ENCODE measurements around the gene ACTN4. TPM values are rescaled to one million over a fixed set of nuclear protein-coding genes. Genes with fewer than 3 reads are reported as not detected.
A peak's percentile ranks its signal among the peaks of the same experiment; 100 is the strongest.

ACTN4 gene
- total RNA-seq, 2 donors from 2014 or later = 971 to 1,150 TPM

DNA sequence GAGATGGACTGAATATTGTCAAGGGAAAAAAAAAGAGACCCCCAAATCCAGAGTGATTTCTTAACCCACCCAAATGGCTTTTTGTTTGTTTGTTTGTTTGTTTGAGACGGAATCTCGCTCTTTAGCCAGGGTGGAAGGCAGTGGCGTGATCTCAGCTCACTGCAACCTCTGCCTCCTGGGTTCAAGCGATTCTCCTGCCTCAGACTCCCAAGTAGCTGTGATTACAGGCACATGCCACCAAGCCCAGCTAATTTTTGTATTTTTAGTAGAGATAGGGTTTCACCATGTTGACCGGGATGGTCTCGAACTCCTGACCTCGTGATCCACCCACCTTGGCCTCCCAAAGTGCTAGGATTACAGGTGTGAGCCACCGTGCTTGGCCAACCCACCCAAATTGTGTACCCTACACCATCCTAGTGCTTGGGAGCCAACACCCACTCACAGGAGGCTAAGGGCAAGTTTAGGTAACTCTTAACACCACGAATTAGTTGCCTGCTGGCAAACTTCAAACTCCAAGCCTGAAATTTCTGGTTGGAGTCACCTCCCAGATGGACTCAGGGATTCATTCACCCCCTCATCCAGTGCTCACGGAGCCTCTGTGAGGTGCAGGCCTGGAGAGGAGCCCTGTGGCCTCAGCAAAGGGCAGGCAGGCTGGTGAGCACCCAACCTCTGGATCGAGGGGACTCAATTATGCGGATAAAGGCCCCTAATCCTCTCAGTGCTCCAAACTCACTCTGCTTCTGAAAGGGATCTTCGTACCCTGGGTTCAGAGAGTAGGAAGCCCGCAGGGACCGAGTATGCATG lies 37.6 kb downstream of the ACTN4 start:
- DNase-seq (no peak), ATAC-seq (no peak)
- intact Hi-C loops (cut with DNase I, micrococcal nuclease) = no loop called here

DNA sequence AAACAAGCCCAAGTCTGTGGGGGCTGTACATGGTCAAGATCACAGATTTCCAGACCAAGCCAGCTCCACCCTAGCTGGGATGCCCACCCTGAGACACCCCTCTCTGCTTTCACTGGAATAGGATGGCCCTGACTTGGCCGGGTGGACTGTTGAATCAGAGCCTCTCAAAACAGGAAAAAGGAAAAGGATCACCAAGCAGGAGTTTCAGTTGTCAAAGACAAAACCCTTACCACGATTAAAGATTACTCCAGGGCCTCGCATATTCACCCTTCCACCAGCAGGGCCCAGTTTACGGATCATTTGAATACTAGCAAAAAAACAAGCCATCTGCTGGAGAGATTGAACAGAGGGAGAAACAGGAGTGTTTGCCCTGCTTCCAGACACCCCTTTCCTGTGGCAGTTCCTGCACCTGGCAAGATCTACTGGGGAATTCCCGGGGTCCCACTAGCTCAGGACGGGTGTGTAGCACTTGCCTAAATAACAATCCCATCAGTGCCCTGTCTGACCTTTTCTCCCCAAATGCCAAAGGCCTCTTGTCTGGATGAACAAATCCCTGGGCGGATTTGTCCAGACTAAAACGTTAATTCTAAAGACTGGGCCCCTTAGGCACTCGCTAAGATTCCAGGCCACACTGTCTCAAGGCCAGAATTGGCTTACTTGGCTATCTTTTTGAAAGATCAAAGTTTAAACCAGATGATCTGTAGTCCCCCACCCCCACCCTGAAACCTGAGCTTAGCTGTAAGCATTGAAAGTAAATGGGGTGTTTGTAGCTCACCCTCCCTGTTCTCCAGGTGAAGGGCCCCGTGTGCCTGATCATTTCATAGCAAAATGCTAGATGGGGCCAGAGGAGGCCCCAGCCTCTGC lies 38.4 kb downstream of the ACTN4 start:
- no peak for ATAC-seq
- no peak for DNase-seq
- intact Hi-C loops (cut with DNase I, micrococcal nuclease) = no loop called here

DNA sequence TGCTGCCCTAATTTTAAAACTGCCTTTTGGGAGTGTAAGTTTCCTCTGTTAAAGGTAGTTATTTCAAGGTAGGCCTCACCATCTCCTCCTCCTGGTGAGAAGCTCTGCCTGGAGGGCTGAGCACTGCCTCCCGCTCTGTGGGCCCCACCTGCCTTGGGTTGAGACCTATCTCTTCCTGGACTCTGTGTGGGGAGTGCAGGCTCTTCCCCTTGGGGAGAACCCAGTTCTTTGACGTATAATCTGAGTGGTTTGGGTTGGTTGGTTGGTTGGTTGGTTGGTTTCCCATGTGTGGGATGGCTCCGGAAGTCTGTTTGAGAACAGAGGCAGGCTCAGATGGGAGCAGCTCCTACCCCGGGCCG lies 39.1 kb downstream of the ACTN4 start:
- ATAC-seq = no peak
- intact Hi-C loops (cut with DNase I, micrococcal nuclease) = no loop called here
- DNase-seq = no peak

DNA sequence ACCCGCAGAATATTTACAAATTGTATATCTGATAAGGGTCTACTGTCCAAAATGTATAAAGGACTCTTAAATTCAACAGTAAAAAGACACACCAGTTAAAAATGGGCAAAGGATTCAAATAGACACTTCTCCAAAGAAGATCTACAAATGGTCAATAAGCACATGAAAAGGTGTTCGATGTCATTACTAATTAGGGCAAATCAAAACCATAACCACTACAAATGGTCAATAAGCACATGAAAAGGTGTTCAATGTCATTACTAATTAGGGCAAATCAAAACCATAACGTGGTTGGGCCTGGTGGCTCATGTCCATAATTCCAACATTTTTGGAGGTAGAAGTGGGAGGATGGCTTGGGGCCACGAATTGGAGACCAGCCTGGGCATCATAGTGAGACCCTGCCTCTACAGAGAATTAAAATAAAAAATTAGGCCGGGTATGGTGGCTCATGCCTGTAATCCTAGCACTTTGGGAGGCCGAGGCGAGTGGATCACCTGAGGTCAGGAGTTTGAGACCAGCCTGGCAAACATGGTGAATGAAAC lies 40.5 kb downstream of the ACTN4 start:
- no peak for ATAC-seq
- DNase-seq = no peak
- intact Hi-C loops (cut with DNase I, micrococcal nuclease) = no loop called here

DNA sequence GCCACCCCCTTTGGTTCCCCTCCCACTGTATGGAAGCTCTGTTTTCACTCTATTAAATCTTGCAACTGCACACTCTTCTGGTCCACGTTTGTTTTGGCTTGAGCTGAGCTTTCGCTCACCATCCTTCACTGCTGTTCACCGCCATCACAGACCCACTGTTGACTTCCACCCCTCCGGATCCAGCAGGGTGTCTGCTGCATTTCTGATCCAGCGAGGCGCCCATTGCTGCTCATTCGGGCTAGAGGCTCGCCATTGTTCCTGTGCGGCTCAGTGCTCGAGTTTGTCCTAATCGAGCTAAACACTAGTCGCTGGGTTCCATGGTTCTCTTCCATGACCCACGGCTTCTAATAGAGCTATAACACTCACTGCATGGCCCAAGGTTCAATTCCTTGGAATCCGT lies 42.7 kb downstream of the ACTN4 start:
- intact Hi-C loops (cut with DNase I, micrococcal nuclease) = no loop called here
- ATAC-seq (no peak), DNase-seq (no peak)

DNA sequence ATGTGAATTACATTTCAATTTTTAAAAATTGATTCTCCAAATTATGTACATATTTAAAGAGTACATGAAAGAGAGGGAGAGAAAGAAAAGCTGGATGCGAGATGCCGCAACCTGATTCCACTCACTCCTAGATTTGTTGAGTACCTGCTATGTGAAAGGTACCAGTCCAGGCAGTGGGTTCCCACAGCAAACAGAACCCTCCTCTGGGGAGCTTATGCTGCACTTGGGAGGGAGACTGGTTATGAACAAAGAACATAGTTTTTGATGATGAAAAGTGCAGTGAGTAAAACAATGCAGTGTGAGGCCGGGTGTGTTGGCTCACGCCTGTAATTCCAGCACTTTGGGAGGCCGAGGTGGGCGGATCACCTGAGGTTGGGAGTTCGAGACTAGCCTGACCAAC lies 43.4 kb downstream of the ACTN4 start:
- DNase-seq (no peak), ATAC-seq (no peak)
- intact Hi-C loops (cut with DNase I, micrococcal nuclease) = no loop called here

DNA sequence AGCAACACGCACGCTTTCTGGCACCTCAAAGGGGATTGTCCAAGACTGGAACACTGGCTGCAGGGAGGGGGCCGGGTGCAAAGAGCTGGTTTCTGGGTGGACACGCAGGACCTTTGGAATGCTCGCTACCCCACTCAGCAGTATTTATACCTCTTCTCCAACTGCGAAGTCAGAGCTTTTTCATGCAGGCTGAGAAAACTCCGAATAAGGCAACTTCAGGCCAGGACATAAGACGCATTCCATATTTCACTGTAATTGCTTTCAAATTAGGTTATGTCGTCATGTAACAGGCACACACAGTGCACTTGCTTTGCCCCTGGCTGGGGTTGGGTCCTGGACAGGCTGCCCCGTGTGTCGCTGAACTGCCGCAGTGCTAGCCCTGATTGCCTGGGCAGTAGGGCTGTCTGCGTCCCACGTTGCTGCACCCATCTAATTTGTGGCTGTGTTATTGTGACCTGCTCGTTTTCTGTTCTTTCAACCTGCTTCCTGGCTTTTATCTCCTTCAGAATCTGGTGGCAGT lies 44.5 kb downstream of the ACTN4 start:
- DNase-seq (peak in 1 of 2 donors; percentile 75), ATAC-seq (no peak)
- intact Hi-C loops (cut with DNase I, micrococcal nuclease) = no loop called here

DNA sequence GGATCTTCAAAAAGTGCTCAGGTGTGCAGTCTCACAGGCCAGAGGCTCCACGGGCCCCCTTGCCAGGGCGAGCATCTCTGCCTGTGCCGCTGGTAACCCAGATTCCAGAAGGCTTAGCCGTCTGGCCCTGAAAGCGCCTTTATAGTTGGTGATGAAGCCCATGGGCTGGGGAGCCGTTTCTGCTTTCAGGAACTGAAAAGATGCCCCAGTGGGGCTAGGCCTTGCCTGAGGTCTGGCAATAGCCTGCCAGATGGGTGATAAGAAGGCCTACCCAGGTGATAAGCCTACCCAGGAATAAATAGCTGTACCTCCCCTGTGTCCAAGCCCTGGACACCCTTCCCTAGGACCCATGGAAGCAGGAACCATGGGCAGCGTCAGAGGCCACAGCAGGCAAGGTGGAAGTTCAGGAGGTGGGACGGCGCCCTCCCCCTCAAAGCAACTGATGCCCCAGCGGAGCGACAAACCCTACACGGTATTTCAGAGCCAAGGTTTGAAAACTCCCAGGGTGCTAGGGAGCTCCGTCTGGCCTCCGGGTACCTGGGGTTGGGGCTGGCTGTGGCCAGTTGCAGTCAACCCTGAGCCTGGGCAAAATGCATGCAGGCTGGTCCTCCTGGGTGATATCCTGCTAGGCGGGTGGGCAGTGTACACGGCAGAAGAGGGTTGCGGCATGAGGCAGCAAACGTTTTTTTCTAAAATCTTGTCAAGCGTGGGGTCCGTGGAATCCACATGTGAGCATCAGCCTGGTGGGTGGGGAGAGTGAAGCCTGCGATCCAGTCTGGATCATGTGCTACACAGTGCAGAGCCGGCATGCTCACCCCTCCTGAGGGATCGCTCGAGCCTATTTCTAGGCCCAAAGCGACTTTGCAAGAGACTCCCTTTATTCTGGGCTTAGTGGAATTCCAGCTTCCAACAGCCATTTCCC lies 45.3 kb downstream of the ACTN4 start:
- DNase-seq = no peak
- ATAC-seq = no peak
- intact Hi-C loops (cut with DNase I, micrococcal nuclease) = no loop called here

DNA sequence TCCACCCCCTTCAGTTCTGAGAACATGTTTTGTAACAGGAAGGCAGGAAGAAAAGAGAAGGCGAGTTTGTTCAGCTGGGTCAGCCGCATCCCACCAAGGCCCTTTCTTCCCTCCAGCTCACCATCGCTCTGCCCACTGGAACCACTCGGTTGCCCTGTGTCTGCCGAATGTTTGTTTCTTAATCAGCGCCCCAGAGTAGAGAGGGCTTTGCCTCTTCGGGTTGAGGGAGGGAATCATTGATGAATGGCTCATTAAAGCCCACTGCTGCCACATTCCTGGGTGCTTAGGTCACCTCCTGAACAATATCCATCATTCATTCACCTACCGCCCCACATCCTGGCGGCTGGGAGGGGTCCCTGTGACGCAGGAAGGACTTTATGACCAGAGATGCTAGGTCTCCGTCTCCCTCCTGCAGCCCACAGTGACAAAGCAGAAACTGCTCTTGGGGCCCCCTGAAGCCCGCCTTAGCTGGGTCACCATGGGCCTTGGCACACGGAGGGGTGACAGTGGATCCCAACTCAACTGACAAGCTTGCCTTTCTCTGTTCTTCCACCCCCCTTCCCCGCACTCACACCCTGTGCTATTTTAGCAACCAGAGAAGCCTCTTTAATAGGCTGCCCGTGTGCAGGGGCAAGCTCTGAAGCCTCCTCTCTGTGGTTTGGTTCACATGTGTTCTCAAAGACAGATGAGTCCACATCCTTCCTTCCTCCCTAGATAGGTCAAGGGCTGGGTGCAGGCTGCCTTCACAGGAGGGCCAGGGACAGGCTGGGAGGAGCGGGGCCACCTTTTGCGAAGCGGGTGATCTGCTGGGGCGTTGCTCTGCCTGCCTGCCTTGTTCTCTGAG lies 46.2 kb downstream of the ACTN4 start:
- ATAC-seq = peak; percentile 16
- no peak for DNase-seq
- intact Hi-C loops (cut with DNase I, micrococcal nuclease) = no loop called here

DNA sequence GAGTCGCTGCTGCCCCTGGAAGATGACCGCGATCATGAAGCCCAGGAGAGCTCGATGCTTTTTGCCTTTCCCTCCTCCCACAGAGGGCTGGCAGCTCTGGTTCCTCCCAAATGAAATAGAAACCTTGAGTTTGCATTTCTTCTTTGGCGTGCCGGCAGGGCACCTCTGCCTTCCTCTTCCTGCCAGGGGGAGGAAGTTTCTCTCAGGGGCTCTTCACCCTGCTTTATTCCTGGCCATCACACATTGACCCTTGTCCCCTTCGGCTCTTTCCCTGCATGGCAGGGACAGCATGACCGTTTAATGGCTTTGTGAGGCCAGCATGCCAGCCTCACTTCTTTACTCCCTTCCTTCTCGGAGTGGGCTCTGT lies 47.9 kb downstream of the ACTN4 start:
- ATAC-seq (peak; percentile 50), DNase-seq (no peak)

DNA sequence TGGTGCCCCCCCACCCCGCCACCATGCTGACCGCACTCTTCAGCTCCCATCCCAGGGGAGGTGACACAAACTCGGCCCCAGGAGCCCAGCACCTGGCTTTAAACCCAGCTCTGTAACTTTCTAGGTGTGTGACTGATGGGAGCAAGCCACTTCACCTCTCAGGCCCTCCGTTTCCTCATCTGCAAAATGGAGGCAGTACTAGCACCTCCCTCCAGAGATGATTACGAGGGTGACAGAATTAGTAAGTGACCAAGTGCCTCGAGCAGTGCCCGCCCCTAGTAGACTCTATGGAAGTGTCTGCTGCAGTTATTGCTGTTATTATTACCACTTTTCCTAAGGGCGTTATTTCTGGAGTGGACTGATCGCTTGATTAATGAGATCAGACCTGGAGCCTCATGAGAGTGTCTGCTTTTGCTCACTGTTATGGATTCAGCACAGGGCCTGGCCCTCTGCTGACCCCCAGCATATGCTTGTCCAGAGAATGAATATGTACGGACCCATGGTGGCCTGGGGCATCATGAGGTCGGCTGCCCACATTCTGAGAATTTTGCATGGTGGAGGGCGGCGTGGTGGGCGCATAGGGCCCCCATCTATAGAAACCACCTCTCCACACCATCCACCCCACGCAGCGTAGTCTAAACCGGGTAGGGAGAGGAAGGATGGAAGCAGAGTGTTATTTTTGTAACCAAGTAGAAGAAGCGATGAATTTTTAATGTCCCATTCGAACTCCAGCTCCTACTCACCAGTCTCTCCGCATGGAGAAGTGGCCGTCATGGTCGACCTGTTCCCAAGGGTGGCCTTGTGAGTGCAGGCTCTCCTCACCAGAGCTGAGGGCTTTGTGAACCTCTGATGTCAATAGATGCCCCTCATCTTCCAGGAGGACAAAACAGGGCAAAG lies 48.6 kb downstream of the ACTN4 start:
- intact Hi-C loops (cut with DNase I, micrococcal nuclease) = no loop called here
- ATAC-seq (no peak), DNase-seq (no peak)

More for the DNA sequence above, 47.9 kb downstream of the ACTN4 start:
- intact Hi-C loops (cut with DNase I, micrococcal nuclease) = no loop called here

DNA sequence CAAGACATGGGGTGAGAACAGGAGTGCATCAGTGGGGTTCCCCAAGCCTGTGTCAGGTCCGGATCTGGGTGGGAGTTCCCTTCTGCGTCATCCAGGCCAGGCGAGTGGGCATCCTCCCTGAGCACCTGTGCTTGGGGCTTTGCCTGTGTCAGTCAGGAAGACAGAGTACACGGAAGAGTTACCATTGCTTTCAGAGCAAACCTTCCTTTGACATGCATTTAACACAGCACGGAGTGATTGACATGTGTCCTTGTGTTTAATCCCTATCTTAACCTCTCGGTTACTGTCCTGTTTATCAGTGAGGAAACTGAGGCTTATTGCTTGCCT lies 49.2 kb downstream of the ACTN4 start:
- ATAC-seq (no peak), DNase-seq (no peak)
- intact Hi-C loops (cut with DNase I, micrococcal nuclease) = no loop called here

DNA sequence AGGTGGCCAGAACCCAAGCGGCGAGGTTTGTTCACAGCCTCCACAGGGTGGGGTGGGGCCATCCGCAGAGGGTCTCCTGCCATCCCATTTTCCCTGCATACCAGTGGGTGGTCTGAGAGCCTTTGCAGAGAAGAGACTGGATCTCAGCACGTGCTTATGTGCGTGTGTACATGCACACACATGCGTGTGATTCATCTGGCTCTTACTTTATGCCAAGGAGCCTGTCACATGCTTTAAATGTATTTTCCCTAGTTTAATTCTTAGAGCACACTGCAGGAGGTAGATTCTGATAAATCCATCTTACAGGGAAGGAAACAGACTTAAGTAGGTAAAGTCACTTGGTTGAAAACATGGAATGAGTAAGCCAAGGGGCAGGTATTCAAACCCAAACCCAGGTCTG lies 49.7 kb downstream of the ACTN4 start:
- intact Hi-C loops (cut with DNase I, micrococcal nuclease) = no loop called here
- ATAC-seq (no peak), DNase-seq (no peak)

DNA sequence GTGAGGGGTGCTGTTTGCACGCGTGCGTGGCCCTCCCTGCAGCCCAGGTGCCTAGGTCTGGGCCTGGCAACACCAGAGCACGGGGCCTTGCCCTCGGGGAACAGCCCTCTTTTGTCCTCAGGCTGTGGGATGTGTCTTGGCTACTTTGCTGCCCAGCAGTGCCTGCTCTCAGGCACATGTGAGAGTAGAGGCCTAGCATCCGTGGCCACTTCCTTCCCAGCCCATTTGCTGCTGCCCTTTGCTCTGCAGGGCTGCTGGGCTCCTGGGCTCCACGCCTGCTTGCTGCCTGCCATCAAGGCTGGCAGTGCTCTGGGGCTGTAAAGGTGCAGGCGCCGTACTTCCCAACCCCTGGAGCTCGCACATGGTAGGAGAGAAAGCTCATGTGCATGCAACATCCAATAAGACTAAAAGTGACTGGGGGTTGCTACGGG lies 50.2 kb downstream of the ACTN4 start:
- peak; percentile 54 for ATAC-seq
- intact Hi-C loops (cut with DNase I, micrococcal nuclease) = no loop called here
- no peak for DNase-seq

DNA sequence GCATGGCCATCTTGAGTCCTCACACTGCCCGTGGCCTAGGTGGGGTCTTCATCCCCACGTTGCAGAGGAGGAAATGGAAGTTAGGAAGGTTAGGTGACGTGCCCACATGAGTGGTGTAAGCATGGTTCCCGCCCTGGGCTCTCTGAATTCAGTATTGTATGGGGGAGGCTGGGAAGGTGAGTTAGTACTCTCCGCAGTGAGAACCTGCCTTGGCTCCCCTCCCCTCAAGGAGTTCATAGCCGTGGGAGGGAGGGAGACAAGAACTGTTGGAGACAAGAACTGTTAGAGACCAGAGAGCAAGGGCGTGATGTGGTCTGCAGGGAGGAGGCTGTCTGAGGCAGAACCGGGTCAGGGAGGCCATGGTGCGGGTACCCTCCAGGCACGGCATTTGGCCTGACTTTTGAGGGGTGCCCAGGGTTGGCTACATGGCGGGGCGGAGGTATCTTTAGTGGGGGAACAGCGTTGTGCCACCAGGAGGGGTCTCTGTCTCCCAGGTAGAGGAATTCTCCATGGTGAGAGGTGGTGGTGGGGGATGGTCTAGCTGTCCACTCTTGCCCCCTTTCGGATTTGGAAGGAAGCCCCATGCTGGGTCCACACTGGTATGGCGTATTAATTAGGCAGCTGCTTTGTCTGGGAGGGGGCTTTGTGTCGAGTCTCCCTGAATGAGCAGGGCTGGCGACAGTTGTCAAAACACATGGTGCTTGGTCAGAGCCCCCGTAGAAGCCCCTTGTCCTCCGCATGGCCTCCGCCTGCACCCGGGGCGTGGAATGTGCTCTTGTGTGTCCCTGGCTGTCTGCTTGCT lies 51.0 kb downstream of the ACTN4 start:
- no peak for ATAC-seq
- no peak for DNase-seq
- intact Hi-C loops (cut with DNase I, micrococcal nuclease) = no loop called here

DNA sequence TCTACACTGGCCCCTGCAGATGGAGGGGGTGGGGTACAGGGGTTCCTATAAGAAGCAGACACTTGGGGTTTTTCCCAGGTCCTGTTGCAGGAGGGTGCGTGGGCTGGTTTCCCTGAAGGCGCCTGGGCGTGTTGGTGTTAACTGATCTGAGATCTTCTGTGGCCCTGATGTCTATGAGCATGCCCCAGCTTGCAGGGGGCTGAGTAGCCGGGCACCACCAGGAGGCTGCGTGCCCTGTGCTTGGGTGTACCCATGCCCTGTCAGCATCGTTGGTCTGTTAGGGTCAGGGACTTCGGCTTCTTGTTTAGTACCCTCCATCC lies 51.5 kb downstream of the ACTN4 start:
- ATAC-seq = no peak
- DNase-seq = no peak
- intact Hi-C loops (cut with DNase I, micrococcal nuclease) = no loop called here
